ENCODE results near the gene LCN15. TPM values are rescaled to one million over a fixed set of nuclear protein-coding genes. Genes with fewer than 3 reads are reported as not detected.

LCN15 gene
- total RNA-seq, 2 experiments from 2014 or later, result not detected

GRCh38 chr9:136729144-136729543, 35.2 kb downstream of the LCN15 start:
- peaks cover 27% of the 10 kb centered on the region for H3K36me3 ChIP-seq (ENCODE audit: insufficient read depth, low read length)
- Mint-ChIP-seq H3K9me3 (no peaks in the 10 kb centered on the region), H3K4me1 (ENCODE audit: low read depth) (peaks cover 18% of the 10 kb centered on the region), H3K27me3 (peaks cover 7% of the 10 kb centered on the region), H3K27ac (peak overlapping the region; percentile 44), H3K36me3 (ENCODE audit: low read depth) (peaks cover 35% of the 10 kb centered on the region), H3K4me3 (peak overlapping the region; percentile 73)
- H3K27ac ChIP-seq (ENCODE audit: low read depth in 1 of 2, low read length in 2 of 2), result no peak overlapping the region
- TF ChIP-seq CTCF (IDR thresholded peaks at IDR 0.05), result no peak
- POLR2A ChIA-PET, result interaction anchor here (1.3 kb wide), 1 partner anchor 13 kb away, joined by 4 read pairs; no protein-coding TSS in a partner anchor
- no peak for ATAC-seq (ENCODE audit: poor library complexity)
- H3K9me3 ChIP-seq (ENCODE audit: control insufficient read depth in 1 of 2, insufficient read depth in 1 of 2, low read length in 2 of 2), result no peaks in the 10 kb centered on the region
- H3K27me3 ChIP-seq (ENCODE audit: control insufficient read depth in 1 of 2, insufficient read depth in 2 of 2, low read length in 2 of 2), result no peaks in the 10 kb centered on the region
- intact Hi-C loops (cut with DNase I, micrococcal nuclease), result loop anchor here in 1 of 2 experiments (2.0 to 5.0 kb wide), 3 partner anchors 182 to 318 kb away; partner anchors contain the start of genes ENTR1, NOTCH1 and PMPCA
- peak overlapping the region; percentile 57 for H3K4me3 ChIP-seq (ENCODE audit: low read length)
- CTCF ChIA-PET, result interaction anchor here (2.1 to 2.6 kb wide), 2 partner anchors 15 to 366 kb away, joined by 7 read pairs; partner anchors contain the start of gene DNLZ
- DNase-seq, result peak in 2 of 14 experiments; percentile 6 to 40
- peaks cover 40% of the 10 kb centered on the region for H3K4me1 ChIP-seq (ENCODE audit: insufficient read depth, low read length)

GRCh38 chr9:136728548-136729123, 35.7 kb downstream of the LCN15 start:
- DNase-seq (peak in 1 of 14 experiments; percentile 7), ATAC-seq (ENCODE audit: poor library complexity) (no peak)
- ChIA-PET POLR2A (interaction anchor here (0.5 to 1.8 kb wide), 21 partner anchors 9 to 525 kb away, joined by 3 to 12 read pairs (median 4); partner anchors contain the start of genes ANAPC2, CCDC183, MAN1B1 and SAPCD2), CTCF (interaction anchor here (0.6 to 2.6 kb wide), 8 partner anchors 15 to 401 kb away, joined by 3 to 13 read pairs (median 5); partner anchors contain the start of genes AJM1, DNLZ, MAN1B1 and NPDC1)
- peak overlapping the region; percentile 57 for H3K4me3 ChIP-seq (ENCODE audit: low read length)
- no peaks in the 10 kb centered on the region for H3K9me3 ChIP-seq (ENCODE audit: control insufficient read depth in 1 of 2, insufficient read depth in 1 of 2, low read length in 2 of 2)
- Mint-ChIP-seq H3K9me3 (no peaks in the 10 kb centered on the region), H3K36me3 (ENCODE audit: low read depth) (peaks cover 40% of the 10 kb centered on the region), H3K4me3 (peak overlapping the region; percentile 73), H3K27me3 (peaks cover 7% of the 10 kb centered on the region), H3K27ac (no peak overlapping the region), H3K4me1 (ENCODE audit: low read depth) (peaks cover 23% of the 10 kb centered on the region)
- H3K27ac ChIP-seq (ENCODE audit: low read depth in 1 of 2, low read length in 2 of 2), result no peak overlapping the region
- peaks cover 32% of the 10 kb centered on the region for H3K36me3 ChIP-seq (ENCODE audit: insufficient read depth, low read length)
- intact Hi-C loops (cut with DNase I, micrococcal nuclease), result loop anchor here in 1 of 2 experiments (2.0 to 5.0 kb wide), 3 partner anchors 181 to 318 kb away; partner anchors contain the start of genes ENTR1, NOTCH1 and PMPCA
- no peak for TF ChIP-seq CTCF (IDR thresholded peaks at IDR 0.05)
- H3K4me1 ChIP-seq (ENCODE audit: insufficient read depth, low read length), result peaks cover 40% of the 10 kb centered on the region
- H3K27me3 ChIP-seq (ENCODE audit: control insufficient read depth in 1 of 2, insufficient read depth in 2 of 2, low read length in 2 of 2), result no peaks in the 10 kb centered on the region

- Mint-ChIP-seq H3K4me1 (ENCODE audit: low read depth) (peaks cover 24% of the 10 kb centered on the region), H3K27me3 (peaks cover 7% of the 10 kb centered on the region), H3K27ac (peak overlapping the region; percentile 92), H3K9me3 (no peaks in the 10 kb centered on the region), H3K36me3 (ENCODE audit: low read depth) (peaks cover 45% of the 10 kb centered on the region), H3K4me3 (peak overlapping the region; percentile 74)
- ATAC-seq (ENCODE audit: poor library complexity), result peak; percentile 73
- DNase-seq, result peak; percentile 84 to 97 (median 94)
- TF ChIP-seq CTCF (IDR thresholded peaks at IDR 0.05), result peak; percentile 80
- peaks cover 37% of the 10 kb centered on the region for H3K36me3 ChIP-seq (ENCODE audit: insufficient read depth, low read length)
- CTCF ChIA-PET, result interaction anchor here (0.6 to 2.6 kb wide), 8 partner anchors 14 to 401 kb away, joined by 3 to 13 read pairs (median 5); partner anchors contain the start of genes AJM1, DNLZ, MAN1B1 and NPDC1
- peak overlapping the region in 1 of 2 donors; percentile 65 for H3K27ac ChIP-seq (ENCODE audit: low read depth in 1 of 2, low read length in 2 of 2)
- peak overlapping the region; percentile 94 for H3K4me3 ChIP-seq (ENCODE audit: low read length)
- H3K9me3 ChIP-seq (ENCODE audit: control insufficient read depth in 1 of 2, insufficient read depth in 1 of 2, low read length in 2 of 2), result no peaks in the 10 kb centered on the region
- no peaks in the 10 kb centered on the region for H3K27me3 ChIP-seq (ENCODE audit: control insufficient read depth in 1 of 2, insufficient read depth in 2 of 2, low read length in 2 of 2)
- POLR2A ChIA-PET, result interaction anchor here (0.5 to 1.8 kb wide), 21 partner anchors 10 to 526 kb away, joined by 3 to 12 read pairs (median 4); partner anchors contain the start of genes ANAPC2, CCDC183, MAN1B1 and SAPCD2
- H3K4me1 ChIP-seq (ENCODE audit: insufficient read depth, low read length), result peaks cover 40% of the 10 kb centered on the region
- intact Hi-C loops (cut with DNase I, micrococcal nuclease), result loop anchor here in 1 of 2 experiments (2.0 to 5.0 kb wide), 3 partner anchors 181 to 317 kb away; partner anchors contain the start of genes ENTR1, NOTCH1 and PMPCA
Measured at GRCh38 chr9:136728080-136728547, 36.2 kb downstream of the LCN15 start.
